Effector CD8-positive, alpha-beta T cell (primary cell): ENCODE measurements around the gene NUDC.

Experiments
- DNase-seq: peaks from one replicate; lab custom pipeline; 2025; lab: John Stamatoyannopoulos, UW

NUDC gene

DNA sequence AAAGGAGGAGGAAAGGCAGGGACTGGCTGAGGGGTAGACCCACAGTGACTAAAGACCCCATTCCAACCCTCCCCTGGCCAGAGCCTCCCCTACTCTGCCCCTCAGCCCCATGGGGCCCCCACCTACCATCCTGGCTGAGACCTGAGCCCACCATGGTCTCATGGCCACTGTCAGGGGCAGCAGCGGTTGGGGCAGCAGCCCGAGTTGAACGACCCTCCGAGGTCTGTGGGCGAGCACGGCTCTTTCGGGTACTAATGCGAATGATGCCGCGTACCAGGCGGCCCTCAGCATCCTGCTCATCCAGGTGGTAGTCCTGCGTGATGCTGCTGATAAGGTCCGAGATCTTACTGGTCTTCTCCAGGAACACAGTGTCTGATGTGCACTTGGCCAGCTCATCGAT is 29.7 kb downstream of the NUDC start:
- DNase-seq = no peak

DNA sequence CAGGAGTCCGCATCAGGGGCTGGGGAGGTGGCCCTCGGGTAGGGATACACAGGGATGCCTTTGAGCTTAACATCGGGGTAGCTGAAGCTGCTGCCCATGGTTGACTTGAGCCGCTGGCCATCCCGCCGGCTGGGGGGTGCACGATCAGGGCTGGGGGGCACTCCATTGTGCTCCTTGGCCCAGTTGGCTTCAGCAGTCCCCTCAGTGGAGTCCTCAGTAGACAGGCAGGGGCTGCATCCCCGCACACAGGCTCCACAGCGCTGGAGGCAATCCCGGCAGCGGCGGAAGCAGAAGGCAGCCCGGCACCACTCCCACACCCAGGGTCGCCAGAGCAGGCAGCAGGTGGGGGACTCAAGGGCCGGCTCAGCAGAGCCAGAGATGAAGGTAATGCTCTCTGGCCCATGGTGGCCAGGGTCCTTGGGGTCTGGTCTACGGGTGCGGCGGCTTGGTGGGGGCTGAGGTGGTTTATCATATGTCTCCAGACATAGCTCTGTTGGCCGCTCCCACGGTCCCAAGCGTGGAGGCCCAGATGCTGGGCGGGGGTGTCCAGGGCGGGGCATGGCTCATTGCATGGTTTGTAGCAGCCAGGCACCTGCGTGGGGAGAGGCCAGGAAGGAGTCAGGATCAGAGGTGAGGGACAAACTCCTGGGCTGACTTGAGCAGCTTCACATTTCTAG is 30.4 kb downstream of the NUDC start:
- no peak for DNase-seq

DNA sequence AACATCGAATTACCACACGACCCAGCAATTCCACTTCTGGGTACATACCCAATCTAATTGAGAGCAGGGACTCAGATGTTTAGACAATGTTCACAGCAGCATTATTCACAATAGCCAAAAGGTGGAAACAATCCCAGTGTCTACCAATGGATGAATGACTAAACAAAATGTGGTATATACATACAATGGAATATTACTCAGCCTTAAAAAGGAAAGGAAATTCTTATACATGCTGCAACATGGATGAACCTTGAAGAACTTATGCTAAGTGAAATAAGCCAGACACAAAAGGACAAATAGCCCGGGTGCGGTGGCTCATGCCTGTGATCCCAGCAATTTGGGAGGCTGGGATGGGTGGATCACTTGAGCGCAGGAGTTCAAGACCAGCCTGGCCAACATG is 31.8 kb downstream of the NUDC start:
- no peak for DNase-seq

DNA sequence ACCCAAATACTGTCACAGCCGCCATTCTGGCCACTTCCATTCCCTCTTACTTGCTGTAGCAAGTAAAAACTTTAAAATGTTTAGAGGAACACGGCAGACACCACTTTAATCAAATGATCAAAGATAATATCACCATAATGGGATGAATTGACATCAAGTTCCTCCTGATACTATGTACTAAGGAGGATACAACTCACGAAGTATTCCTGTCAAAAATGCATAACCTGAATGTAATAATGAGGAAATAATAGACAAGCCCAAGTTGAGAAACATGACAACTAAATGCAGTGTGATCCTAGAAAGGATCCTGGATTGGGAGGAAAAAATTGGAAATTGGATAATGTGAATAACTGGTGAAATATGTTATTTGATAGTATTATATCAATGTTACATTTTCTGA is 34.8 kb downstream of the NUDC start:
- DNase-seq = no peak

DNA sequence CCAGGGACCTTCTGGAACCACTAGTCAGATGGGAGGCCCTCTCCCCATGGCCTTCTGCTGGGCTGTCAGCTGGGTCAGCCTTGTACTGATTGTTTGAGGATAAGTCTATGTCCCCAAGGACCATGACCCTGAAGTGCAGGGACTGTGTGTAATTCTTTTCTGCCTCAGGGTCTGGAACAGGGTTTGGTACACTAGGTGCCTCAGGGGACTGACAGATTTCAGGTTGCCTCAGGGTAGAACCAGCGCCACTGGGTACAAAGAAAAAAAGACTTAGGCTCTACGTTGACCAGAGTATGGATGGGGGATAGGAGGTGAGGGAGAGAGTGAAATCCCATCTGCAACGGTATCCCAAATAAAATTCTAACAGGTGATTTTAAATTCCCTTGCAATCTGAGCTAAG is 35.8 kb downstream of the NUDC start:
- DNase-seq = no peak

DNA sequence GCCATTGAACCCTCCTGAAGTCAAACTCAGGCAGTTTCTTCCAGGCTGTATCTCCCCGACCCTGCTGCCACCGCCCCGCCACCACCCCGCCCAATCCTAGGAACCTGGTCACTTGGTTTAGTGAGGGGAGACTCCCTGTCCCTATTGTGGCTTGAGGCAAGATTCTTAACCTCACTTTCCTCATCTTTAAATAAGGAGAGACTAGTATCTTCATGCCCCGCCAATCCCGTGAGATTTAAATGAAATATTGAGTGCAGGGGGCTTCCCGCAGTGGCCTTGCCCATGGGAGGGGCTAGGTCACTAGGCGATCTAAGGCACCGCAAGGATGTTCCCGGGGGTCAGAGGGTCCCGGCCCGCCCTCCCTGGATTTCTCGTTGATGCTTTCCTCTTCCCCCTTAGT is 37.7 kb downstream of the NUDC start:
- DNase-seq = no peak

DNA sequence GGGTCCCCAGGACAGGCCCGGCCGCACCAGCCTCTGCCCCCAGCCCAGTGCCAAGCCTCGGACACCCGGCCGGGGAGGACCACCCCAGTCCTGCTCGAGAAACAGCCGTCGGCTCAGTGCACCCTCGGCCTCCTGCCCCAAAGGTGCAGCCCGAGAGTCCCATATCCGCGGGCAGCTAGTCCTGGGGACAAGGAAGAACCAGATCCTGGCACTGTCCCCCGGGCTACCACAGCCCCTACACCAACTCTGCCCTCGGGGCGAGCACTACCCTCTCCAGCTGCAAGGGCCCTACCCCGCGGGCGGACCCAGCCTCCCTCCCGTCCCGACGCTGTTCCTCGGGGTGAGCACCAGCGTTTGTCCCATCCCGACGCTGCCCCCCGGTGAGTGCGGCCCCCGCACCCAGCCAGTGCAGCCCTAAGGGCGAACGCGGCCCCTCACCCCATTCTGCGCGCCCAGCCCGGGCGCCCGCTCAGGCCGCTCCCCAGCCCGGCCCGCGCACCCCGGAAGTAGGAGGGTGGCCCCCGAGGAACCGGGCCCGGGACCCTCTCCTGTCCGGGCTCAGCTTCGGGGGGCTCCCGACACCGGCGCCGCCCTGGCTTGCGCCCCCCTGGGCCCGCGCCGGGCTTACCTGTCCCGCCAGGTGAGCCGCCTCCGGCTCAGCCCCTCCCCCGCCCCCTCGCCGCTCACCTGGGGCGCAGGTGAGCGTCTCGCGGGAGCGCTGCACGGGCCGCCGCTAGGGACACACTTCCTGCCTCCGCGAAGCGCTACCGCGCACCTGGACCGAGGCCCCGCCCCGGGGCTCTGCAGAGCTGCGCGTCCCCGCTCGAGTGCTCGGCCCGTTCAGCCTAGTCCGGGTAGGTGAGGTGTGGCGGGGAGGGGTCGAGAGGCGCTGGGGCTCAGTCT is 38.4 kb downstream of the NUDC start, which contains the start of gene KDF1:
TSS of gene KDF1 (minus strand) at position 747 of the 903 bp plus-strand sequence. CDS start 8,088 bp downstream, outside the sequence.
- peak; percentile 31 for DNase-seq

DNA sequence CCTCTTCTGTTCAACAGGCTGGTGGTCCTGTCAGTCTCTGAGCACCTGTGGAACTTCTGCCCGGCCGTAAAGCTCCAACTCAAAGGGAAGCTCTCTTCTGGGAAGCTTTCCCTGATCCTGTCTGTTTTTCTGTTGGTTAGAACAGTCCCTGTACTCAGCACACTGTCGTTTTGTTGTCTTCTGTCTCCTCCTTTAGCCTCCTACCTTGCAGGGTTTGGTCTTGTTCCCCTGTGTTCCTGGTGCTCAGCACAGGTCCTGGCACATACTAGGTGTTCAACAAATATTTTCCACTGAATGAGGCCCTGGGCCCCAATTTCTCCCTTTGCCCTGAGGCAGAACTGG is 39.1 kb downstream of the NUDC start:
- DNase-seq = no peak

DNA sequence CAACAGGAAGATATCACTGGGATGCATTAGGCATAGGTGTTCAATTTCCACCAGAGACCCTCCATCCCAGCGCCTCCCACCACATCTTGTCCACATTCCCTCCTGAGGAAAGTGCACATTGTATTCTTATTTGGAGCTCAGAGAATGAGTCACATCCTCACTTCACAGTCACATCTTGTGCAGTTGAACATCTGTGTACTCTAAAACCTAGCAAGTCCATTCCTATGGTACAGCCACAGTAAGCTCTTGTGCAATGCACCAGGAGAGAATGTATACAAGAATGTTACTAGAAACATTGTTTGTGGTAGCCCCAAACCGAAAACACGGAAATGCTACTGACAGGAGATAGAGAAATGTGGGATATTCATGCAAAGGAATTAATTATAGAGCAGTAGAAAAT is 40.3 kb downstream of the NUDC start:
- DNase-seq = no peak

DNA sequence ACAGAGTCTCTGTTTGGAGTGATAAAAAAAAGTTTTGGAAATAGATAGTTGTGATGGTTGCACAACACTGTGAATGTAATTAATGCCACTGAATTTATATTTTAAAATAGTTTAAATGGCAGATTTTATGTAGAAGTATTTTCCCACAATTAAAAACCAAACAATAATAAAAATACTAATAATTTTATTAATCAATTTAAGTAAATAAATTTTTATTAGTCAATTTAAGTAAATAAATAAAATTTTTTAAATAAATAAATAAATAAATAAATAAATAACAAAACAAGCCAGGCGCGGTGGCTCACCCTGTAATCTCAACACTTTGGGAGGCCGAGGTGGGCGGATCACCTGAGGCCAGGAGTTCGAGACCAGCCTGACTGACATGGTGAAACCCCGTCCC is 43.7 kb downstream of the NUDC start:
- DNase-seq = no peak

DNA sequence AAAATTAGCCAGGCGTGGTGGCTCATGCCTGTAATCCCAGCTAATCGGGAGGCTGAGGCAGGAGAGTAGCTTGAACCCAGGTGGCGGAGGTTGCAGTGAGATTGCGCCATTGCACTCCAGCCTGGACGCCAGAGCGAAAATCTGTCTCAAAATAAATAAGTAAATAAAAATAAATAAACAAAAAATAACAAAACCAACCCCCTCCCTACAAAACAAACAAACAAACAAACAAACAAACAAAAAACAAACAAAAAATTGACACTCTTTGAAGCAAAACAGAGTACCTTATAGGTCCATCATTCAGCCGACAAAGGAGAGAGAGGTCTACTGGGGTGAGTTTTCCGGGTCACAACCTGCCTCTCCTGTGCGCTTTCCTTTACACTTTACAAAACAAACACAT is 44.1 kb downstream of the NUDC start:
- DNase-seq = no peak

DNA sequence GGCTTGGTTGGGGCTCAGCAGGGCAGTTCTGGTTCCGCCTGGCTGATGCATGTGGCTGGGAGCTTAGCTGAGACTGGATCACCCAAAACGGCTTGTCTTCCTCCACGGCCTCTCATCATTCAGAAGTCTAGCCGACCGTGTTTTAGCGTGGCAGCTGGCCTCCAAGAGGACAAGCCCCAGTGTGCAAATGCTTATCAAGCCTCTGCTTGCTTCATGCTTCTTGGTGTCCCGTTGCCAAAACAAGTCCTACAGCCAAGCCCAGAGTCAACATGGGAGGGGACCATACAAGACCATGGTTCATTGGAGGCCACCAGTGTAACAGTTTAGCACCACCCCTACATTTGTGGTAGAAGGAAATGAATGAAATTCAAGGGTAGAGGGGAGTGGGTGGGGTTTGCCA is 49.3 kb downstream of the NUDC start:
- no peak for DNase-seq

DNA sequence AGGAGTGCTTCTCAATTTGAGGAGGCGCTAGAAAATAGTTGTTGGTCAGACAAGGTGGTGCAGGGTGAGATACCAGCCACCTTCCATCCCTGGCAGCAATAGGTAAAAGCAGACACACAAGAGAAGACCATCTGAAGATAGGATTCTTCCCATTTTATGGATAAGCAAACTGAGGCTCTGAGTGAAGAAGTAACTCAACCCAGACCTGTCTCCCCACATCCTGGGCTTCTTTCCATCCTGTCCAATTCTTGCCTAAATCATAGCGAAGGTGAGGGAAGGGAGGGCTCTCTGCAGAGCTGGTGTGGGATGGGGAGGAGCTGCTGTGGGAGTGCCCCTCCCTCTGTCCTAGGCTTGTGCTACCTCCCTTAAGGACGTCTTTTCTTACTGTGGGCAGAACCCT is 50.0 kb downstream of the NUDC start:
- no peak for DNase-seq

DNA sequence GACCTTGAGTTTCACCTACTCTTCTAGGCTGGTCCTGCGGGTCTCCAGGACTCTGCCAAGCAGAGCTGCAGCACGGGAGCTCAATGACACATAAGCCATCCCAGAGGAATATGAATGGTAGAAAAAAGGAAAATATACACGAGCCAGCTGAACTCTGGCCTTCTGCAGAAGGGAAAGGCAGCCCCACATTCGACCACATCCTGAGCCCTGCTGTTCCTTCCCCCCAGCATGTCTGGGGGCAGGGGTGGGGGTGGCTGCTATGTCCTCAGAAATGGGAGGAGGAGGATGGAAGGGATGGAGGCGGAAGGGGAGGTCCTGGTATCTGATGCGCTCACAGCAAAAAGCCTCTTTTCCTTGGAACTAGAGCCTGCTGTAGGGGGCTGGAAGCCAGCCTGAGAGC is 50.8 kb downstream of the NUDC start:
- DNase-seq = no peak

DNA sequence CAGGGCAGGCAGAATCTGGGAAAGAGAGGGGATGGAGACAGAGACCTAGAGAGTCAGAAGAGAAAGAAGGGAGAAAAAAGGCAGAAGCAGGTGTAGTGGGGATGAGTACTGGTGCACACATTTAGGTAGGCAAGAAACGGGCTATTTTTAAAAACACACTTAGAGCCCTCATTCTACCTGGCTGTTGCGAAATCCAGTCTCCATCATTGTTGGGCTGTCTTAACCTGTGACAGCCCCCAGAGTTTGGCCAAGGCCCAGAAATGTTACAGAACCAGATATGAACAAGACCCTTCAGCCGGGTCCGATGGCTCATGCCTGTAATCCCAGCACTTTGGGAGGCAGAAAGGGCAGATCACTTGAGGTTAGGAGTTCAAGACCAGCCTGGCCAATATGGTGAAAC is 51.3 kb downstream of the NUDC start:
- DNase-seq = no peak

DNA sequence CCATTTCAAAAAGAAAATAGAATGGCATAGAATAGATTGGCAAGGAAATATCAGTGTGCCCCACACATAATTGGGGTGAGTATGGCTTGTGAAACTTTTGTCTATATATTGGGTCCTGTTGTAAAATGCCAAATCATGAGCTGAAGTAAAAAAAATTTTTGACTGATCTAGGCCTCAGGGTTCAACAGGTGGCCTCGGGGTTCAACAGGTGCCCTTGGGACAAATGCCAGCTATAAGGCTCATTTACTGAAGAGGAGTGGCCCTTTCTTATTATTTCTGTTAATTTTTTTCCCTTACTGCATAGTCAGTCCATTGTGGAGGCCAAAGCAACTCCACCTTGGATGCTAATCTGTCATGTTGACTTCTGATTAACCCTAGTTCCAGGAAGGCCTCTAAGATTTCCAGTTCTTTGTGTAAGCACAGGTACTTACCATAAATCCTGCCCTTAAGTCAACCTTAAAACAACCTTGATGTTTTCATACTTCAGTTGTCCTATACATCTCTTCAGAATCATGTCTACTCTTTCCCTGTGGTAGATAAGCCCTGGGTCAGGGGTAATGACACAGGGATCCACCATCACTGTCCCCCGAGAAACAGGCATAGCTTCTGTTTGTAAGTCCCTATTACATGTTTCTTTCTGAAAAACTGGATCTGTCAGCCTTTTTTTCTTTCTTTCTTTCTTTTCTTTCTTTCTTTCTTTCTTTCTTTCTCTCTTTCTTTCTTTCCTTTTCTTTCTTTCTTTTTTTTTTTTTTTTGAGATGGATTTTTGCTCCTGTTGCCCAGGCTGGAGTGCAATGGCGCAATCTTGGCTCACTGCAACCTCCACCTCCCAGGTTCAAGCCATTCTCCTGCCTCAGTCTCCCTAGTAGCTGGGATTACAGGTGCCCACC is 55.3 kb downstream of the NUDC start:
- no peak for DNase-seq

DNA sequence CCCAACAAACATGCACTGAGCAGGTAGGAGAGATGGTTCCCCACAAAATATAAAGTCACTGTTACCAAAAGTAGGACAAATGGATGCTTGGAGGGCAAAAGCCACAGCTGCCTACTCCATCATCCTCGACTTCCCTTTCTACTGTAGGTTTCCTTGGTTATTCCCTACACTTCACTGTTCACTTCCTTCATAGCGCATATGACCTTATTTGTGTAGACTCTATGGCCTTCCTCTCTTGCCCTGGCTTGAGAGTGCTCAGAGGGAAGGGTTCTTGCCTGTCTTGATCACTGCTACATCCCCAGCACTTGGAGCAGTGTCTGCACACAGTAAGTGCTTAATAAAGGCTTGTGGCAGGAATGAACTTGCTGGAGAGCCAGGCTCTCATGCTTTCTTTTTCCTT is 57.4 kb downstream of the NUDC start:
- DNase-seq = no peak

DNA sequence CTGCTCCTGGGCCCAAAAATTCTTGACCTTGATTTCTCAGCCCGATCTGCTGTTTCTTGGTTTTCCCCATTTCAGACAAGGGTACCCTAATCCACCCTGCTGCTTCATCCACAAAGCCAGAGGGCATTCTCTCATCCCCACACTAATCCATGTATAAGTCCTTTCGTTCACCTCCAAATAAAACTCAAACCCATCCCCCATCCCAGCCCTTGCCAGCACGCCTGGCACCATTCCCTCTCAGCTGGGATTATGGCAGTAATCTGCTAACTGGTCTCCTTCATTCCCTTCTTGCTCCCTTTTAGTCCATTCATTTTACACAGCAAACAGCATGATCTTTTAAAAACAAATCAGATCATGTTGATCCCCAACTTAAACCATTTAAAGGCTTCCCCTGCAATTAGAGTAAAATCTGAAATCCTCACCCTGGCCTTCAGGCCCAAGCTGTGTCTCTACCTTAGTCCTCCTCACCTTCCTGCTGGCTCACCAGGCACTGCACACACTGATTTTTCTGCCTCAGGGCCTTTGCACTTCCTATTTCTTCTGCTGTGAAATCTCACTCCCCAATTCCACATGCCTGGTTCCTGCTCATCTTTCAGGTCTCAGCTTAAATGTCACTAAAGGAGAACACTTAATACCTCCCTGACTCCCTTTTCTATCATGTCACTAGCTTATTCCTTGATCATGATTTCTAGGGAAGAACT is 59.8 kb downstream of the NUDC start:
- DNase-seq = no peak

DNA sequence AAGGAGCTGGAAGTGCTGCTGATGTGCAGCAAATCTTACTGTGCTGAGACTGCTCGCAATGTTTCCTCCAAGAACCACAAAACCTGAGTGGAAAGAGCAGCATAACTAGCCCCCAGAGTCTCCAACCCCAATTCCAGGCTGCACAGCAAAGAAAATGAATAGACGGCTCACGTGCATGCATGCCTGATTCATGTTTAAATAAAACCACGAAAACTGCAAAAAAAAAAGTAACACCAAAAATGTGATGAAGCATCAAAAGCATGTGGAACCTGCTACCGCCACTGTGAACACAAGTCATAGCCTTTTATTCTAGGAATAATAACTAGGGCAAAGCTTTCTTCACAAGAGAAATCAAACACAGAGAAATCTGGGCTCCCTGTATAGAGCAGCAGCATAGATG is 62.3 kb downstream of the NUDC start:
- DNase-seq = no peak

DNA sequence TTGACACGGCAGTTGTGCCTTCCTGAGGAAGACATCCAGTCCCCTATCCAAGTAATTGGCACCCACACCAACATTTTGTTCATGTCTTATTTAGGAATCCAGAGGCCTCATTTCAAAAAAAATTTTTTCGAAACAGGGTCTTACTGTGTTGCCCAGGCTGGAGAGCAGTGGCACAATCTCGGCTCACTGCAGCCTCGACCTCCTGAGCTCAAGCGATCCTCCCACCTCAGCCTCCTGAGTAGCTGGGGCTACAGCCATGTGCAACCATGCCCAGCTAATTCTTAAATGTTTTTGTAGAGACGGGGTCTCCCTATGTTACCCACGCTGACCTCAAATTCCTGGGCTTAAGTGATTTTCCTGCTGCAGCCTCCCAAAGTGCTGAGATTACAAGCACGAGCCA is 62.7 kb downstream of the NUDC start:
- no peak for DNase-seq

DNA sequence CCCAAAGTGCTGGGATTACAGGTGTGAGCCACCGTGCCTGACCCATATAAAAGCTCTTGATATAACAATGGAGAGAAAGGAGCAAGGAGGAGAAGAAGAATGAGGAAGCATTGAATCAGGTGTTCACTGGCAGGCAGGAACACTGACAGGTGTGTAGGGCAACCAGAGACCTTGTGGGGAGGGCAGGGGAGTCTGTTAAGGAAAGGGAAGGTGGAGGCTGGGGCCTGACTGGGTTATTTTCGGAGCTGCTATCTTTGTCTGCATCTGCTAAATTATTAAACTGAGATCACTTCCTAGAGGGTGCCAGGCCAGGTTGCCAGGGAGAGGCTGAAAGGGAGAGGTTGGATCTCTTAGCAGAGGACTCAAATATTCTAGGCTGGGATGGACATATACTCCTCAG is 65.1 kb downstream of the NUDC start:
- no peak for DNase-seq
